Panc1 (cell line): Measurements from ENCODE around the gene TTC3. TPM values are rescaled to one million over a fixed set of nuclear protein-coding genes. Genes with fewer than 3 reads are reported as not detected.
"Not testable (repeated sequence)": the region's sequence is repeated elsewhere in the genome, so short reads cannot be mapped to it uniquely, and the experiment has no call there.

Experiments
- ATAC-seq: fragments of 200-7000 bp; cut with Tn5 transposase; 2 replicates; pipeline ENCODE4 v1.9.1; 2020; ENCODE audit warnings: mild to moderate bottlenecking, moderate library complexity
- BruUV-seq: library from RNA; stranded (reverse); fragments of 400-500 nt; replicated peaks from 2 replicates; lab custom pipeline; 2021; lab: Mats Ljungman, UMichigan
- CTCF ChIA-PET: fragments of 300-600 bp; sonication (Branson Sonifier 250); formaldehyde crosslinking; loops from one replicate; lab custom pipeline; 2022; ENCODE audit warnings: antibody characterized with exemption; lab: Charles Lee
- POLR2A ChIA-PET: fragments of 300-600 bp; sonication (Branson Sonifier 250); formaldehyde crosslinking; loops from one replicate; lab custom pipeline; 2022; ENCODE audit warnings: antibody characterized with exemption; lab: Charles Lee
- DNase-seq: peaks from one replicate; pipeline ENCODE4 v3.0.0-alpha.2; 2010; ENCODE audit warnings: low read depth, low spot score
- H3K27ac ChIP-seq: 2 replicates; pipeline ENCODE4 v1.5.1; 2011; ENCODE audit warnings: mild to moderate bottlenecking, low read length, inconsistent platforms
- H3K27me3 ChIP-seq: fragments of 200-500 bp; sonication (Bioruptor generic); 2 replicates; pipeline ENCODE4 v1.6.0; 2014; ENCODE audit warnings: low read length, inconsistent platforms; ENCODE audit not compliant: control insufficient read depth, insufficient read depth
- H3K36me3 ChIP-seq: fragments of 200-500 bp; sonication (Bioruptor generic); 2 replicates; pipeline ENCODE4 v1.5.1; 2014; ENCODE audit warnings: inconsistent platforms, mild to moderate bottlenecking, low read length, moderate library complexity; ENCODE audit not compliant: control insufficient read depth, insufficient read depth
- H3K4me1 ChIP-seq: 2 replicates; pipeline ENCODE4 v1.5.1; 2011; ENCODE audit warnings: inconsistent platforms, mild to moderate bottlenecking, low read length, moderate library complexity; ENCODE audit not compliant: control insufficient read depth, insufficient read depth
- H3K4me3 ChIP-seq, 2 experiments: 2 replicates each; pipeline ENCODE4 v1.5.1; 2011 to 2012; ENCODE audit warnings: low read depth in 2 of 2, low read length in 2 of 2, mild to moderate bottlenecking in 2 of 2, inconsistent platforms in 1 of 2, moderate library complexity in 1 of 2
- H3K9me3 ChIP-seq: fragments of 200-500 bp; sonication (Bioruptor generic); 2 replicates; pipeline ENCODE4 v1.5.1; 2014; ENCODE audit warnings: low read depth, mild to moderate bottlenecking, inconsistent platforms, low read length, moderate library complexity; ENCODE audit not compliant: control insufficient read depth, insufficient read depth
- CTCF ChIP-seq: fragments of 450-650 bp; IDR thresholded peaks from 2 replicates; pipeline ENCODE4 v1.5.1; 2017; ENCODE audit warnings: mild to moderate bottlenecking
- POLR2AphosphoS5 ChIP-seq: IDR thresholded peaks from 2 replicates; pipeline ENCODE4 v1.6.1; 2012; ENCODE audit warnings: mild to moderate bottlenecking, low read depth, low read length, moderate library complexity
- REST ChIP-seq, 2 experiments: IDR thresholded peaks; 2 replicates each; pipeline ENCODE4 v1.6.1; 2011 to 2012; ENCODE audit warnings: low read depth in 2 of 2, control low read depth in 1 of 2, low read length in 1 of 2, mild to moderate bottlenecking in 1 of 2, moderate library complexity in 1 of 2; ENCODE audit not compliant: insufficient read depth in 1 of 2
- SIN3A ChIP-seq: IDR thresholded peaks from 2 replicates; pipeline ENCODE4 v1.6.1; 2012; ENCODE audit warnings: low read depth, mild to moderate bottlenecking, low read length, moderate library complexity, borderline replicate concordance; ENCODE audit not compliant: insufficient read depth
- TCF7L2 ChIP-seq: IDR thresholded peaks from 2 replicates; pipeline ENCODE4 v1.6.1; 2011; ENCODE audit warnings: mild to moderate bottlenecking, low read depth, low read length, inconsistent platforms
- in situ Hi-C: cut with HindIII; loops from 2 replicates; pipeline ENCODE4 v1.10.0; 2016; ENCODE audit warnings: low sequenced_read_pairs, low pct_unique_long_range_greater_than_20kb
- intact Hi-C: fragments of 100-400 bp; cut with micrococcal nuclease; formaldehyde crosslinking; loops from one replicate; pipeline ENCODE4 v1.10.0; 2022; ENCODE audit not compliant: unreplicated experiment
- total RNA-seq: library from RNA; stranded (reverse); gene quantifications from one replicate; pipeline ENCODE4 v1.2.1, GENCODE V29; 2021; ENCODE audit not compliant: unreplicated experiment

The TTC3 gene
- total RNA-seq, 1 experiment from 2014 or later: 83.0 TPM

- Histone ChIP-seq H3K36me3 (peaks cover 3% of the 10 kb centered on the region; the same call in 1 of the 2 replicates), H3K9me3 (no peaks in the 10 kb centered on the region), H3K27me3 (no peaks in the 10 kb centered on the region), H3K4me3 (peak overlapping the region; percentile 59 to 72), H3K27ac (peak overlapping the region; percentile 93), H3K4me1 (peaks cover 3% of the 10 kb centered on the region; the same call in 1 of the 2 replicates)
- DNase-seq (peak; percentile 56), ATAC-seq (peak; percentile 96)
- POLR2A ChIA-PET: interaction anchor here (0.6 kb wide), 1 partner anchor 375 kb away, joined by 4 read pairs; no protein-coding TSS in a partner anchor
- BruUV-seq: no TSS peak
- intact Hi-C loops (no loop called here), in situ Hi-C loops (no loop called here)
- CTCF ChIA-PET: no interaction called here
- TF ChIP-seq CTCF (peak; percentile 51; the same call in 1 of the 2 replicates), POLR2AphosphoS5 (peak; percentile 80; the same call in 1 of the 2 replicates), SIN3A (0 out of 2 replicates have a peak, but pooled peaks have one; percentile 34), TCF7L2 (peak; percentile 44), REST (IDR thresholded peaks at IDR 0.05; ENCODE audit: insufficient read depth in 1 of 2, low read depth in 2 of 2, low read length in 1 of 2) (no peak)
These were observed 148.1 kb downstream of the TTC3 start for GRCh38 chr21:37220981-37221664.

GRCh38 chr21:37222248-37222647 is 149.2 kb downstream of the TTC3 start:
- CTCF ChIA-PET, intact Hi-C loops, H3K27ac ChIP-seq, H3K9me3 ChIP-seq, ATAC-seq, DNase-seq, H3K36me3 ChIP-seq, BruUV-seq, H3K4me1 ChIP-seq, H3K27me3 ChIP-seq, POLR2A ChIA-PET, in situ Hi-C loops, H3K4me3 ChIP-seq: not testable (repeated sequence)

GRCh38 chr21:37223804-37224345 is 150.8 kb downstream of the TTC3 start:
- H3K27ac ChIP-seq: no peak overlapping the region
- in situ Hi-C loops (no loop called here), intact Hi-C loops (no loop called here)
- CTCF ChIA-PET: no interaction called here
- TF ChIP-seq CTCF: no peak
- TF ChIP-seq SIN3A: no peak
- TF ChIP-seq TCF7L2: no peak
- TF ChIP-seq POLR2AphosphoS5: no peak
- no peak for TF ChIP-seq REST (IDR thresholded peaks at IDR 0.05; ENCODE audit: insufficient read depth in 1 of 2, low read depth in 2 of 2, low read length in 1 of 2)
- no peak for ATAC-seq
- H3K4me1 ChIP-seq: peaks cover 3% of the 10 kb centered on the region; the same call in 1 of the 2 replicates
- H3K36me3 ChIP-seq: peaks cover 3% of the 10 kb centered on the region; the same call in 1 of the 2 replicates
- H3K4me3 ChIP-seq: no peak overlapping the region
- POLR2A ChIA-PET: interaction anchor here (0.6 kb wide), 1 partner anchor 166 kb away, joined by 5 read pairs; no protein-coding TSS in a partner anchor
- H3K9me3 ChIP-seq: no peaks in the 10 kb centered on the region
- no peak for DNase-seq
- H3K27me3 ChIP-seq: no peaks in the 10 kb centered on the region
- BruUV-seq: TSS peak; percentile 57
